H1 (cell line): ENCODE results near the gene FUT2. TPM values are rescaled to one million over a fixed set of nuclear protein-coding genes. Genes with fewer than 3 reads are reported as not detected.

Experiments
- polyA plus RNA-seq, 7 experiments: library from polyadenylated mRNA; depleted of rRNA in 3 of 7; stranded (reverse) in 5 of 7; unstranded in 2 of 7; fragments of >200 nt in 5 of 7; fragments of 200-250 nt in 2 of 7; gene quantifications; 1 replicate in 5 of 7; 2 replicates in 1 of 7; 4 replicates in 1 of 7; pipeline versions ENCODE4 v1.2.1 to v1.2.3, GENCODE V29; 2011 to 2013; ENCODE audit warnings: missing spikeins in 2 of 7, mixed read lengths in 2 of 7
- total RNA-seq: library from RNA; stranded (reverse); fragmentation: NEBNext Ultra II Directional; extraction: Animal tissue kit (Norgen Biotek cat#: 25700); gene quantifications from 2 replicates; pipeline ENCODE4 v1.2.1, GENCODE V29; 2021

The FUT2 gene
- total and polyA plus RNA-seq, 2 of the 8 experiments (the other 6 are each of a cell fraction or from before 2014, with no cell fraction given): 5.0 to 5.6 TPM

Other genes with a start within 250 kb of the FUT2 start
- 61.9 and 64.9 TPM in 2 replicates for gene GRWD1, start 250.0 kb upstream of the FUT2 start, total RNA-seq
- gene GRWD1, start 250.0 kb upstream of the FUT2 start, polyA plus RNA-seq (2011; rRNA removed): 36.9 and 46.4 TPM in 2 replicates
- 0.89 and 1.0 TPM in 2 replicates for gene KCNJ14, start 240.4 kb upstream of the FUT2 start, total RNA-seq
- gene KCNJ14, start 240.4 kb upstream of the FUT2 start, polyA plus RNA-seq (2011; rRNA removed): 0.45 and 0.61 TPM in 2 replicates
- 67.7 and 71.4 TPM in 2 replicates for gene CYTH2, start 226.6 kb upstream of the FUT2 start, total RNA-seq
- 43.7 and 62.5 TPM in 2 replicates for gene CYTH2, start 226.6 kb upstream of the FUT2 start, polyA plus RNA-seq (2011; rRNA removed)
- gene LMTK3, start 184.1 kb upstream of the FUT2 start, total RNA-seq: 12.4 and 13.6 TPM in 2 replicates
- gene LMTK3, start 184.1 kb upstream of the FUT2 start, polyA plus RNA-seq (2011; rRNA removed): 2.7 and 7.3 TPM in 2 replicates
- 0.99 and 1.5 TPM in 2 replicates for gene SULT2B1, start 143.8 kb upstream of the FUT2 start, total RNA-seq
- gene SULT2B1, start 143.8 kb upstream of the FUT2 start, polyA plus RNA-seq (2011; rRNA removed): 2.6 and 3.8 TPM in 2 replicates
- not detected in 2 replicates for gene SPACA4, start 89.2 kb upstream of the FUT2 start, total RNA-seq
- not detected in 2 replicates for gene SPACA4, start 89.2 kb upstream of the FUT2 start, polyA plus RNA-seq (2011; rRNA removed)
- gene FAM83E, start 80.9 kb upstream of the FUT2 start, total RNA-seq: 5.3 and 6.5 TPM in 2 replicates
- 1.8 and 2.5 TPM in 2 replicates for gene FAM83E, start 80.9 kb upstream of the FUT2 start, polyA plus RNA-seq (2011; rRNA removed)
- gene RPL18, start 76.8 kb upstream of the FUT2 start, total RNA-seq: 1,669 and 1,693 TPM in 2 replicates
- 2,789 and 3,426 TPM in 2 replicates for gene RPL18, start 76.8 kb upstream of the FUT2 start, polyA plus RNA-seq (2011; rRNA removed)
- 60.9 and 61.6 TPM in 2 replicates for gene SPHK2, start 76.5 kb upstream of the FUT2 start, total RNA-seq
- 43.9 and 81.8 TPM in 2 replicates for gene SPHK2, start 76.5 kb upstream of the FUT2 start, polyA plus RNA-seq (2011; rRNA removed)
- 8.3 and 9.9 TPM in 2 replicates for gene DBP, start 58.6 kb upstream of the FUT2 start, total RNA-seq
- gene DBP, start 58.6 kb upstream of the FUT2 start, polyA plus RNA-seq (2011; rRNA removed): 7.5 and 8.2 TPM in 2 replicates
- 51.7 and 53.0 TPM in 2 replicates for gene CA11, start 49.8 kb upstream of the FUT2 start, total RNA-seq
- 71.4 and 78.9 TPM in 2 replicates for gene CA11, start 49.8 kb upstream of the FUT2 start, polyA plus RNA-seq (2011; rRNA removed)
- gene NTN5, start 23.0 kb upstream of the FUT2 start, total RNA-seq: 0.15 and 0.47 TPM in 2 replicates
- 0.80 and 0.85 TPM in 2 replicates for gene NTN5, start 23.0 kb upstream of the FUT2 start, polyA plus RNA-seq (2011; rRNA removed)
- 2.0 and 2.9 TPM in 2 replicates for gene MAMSTR, start 23.8 kb downstream of the FUT2 start, total RNA-seq
- 2.3 and 2.5 TPM in 2 replicates for gene MAMSTR, start 23.8 kb downstream of the FUT2 start, polyA plus RNA-seq (2011; rRNA removed)
- gene RASIP1, start 44.6 kb downstream of the FUT2 start, total RNA-seq: 8.7 and 9.3 TPM in 2 replicates
- gene RASIP1, start 44.6 kb downstream of the FUT2 start, polyA plus RNA-seq (2011; rRNA removed): 11.4 and 16.4 TPM in 2 replicates
- 1.7 and 1.8 TPM in 2 replicates for gene IZUMO1, start 50.9 kb downstream of the FUT2 start, total RNA-seq
- 0.33 and 0.46 TPM in 2 replicates for gene IZUMO1, start 50.9 kb downstream of the FUT2 start, polyA plus RNA-seq (2011; rRNA removed)
- gene FUT1, start 56.7 kb downstream of the FUT2 start, total RNA-seq: 12.2 and 12.9 TPM in 2 replicates
- 7.4 and 12.4 TPM in 2 replicates for gene FUT1, start 56.7 kb downstream of the FUT2 start, polyA plus RNA-seq (2011; rRNA removed)
- gene FGF21, start 59.6 kb downstream of the FUT2 start, total RNA-seq: 0.48 TPM in 1 of 2 replicates, not detected in the other
- 0.80 and 2.2 TPM in 2 replicates for gene FGF21, start 59.6 kb downstream of the FUT2 start, polyA plus RNA-seq (2011; rRNA removed)
- gene BCAT2, start 115.1 kb downstream of the FUT2 start, total RNA-seq: 42.5 and 44.5 TPM in 2 replicates
- gene BCAT2, start 115.1 kb downstream of the FUT2 start, polyA plus RNA-seq (2011; rRNA removed): 48.7 and 77.3 TPM in 2 replicates
- 8.4 and 9.7 TPM in 2 replicates for gene HSD17B14, start 140.5 kb downstream of the FUT2 start, total RNA-seq
- 25.5 and 32.7 TPM in 2 replicates for gene HSD17B14, start 140.5 kb downstream of the FUT2 start, polyA plus RNA-seq (2011; rRNA removed)
- 16.8 and 18.0 TPM in 2 replicates for gene PLEKHA4, start 172.6 kb downstream of the FUT2 start, total RNA-seq
- gene PLEKHA4, start 172.6 kb downstream of the FUT2 start, polyA plus RNA-seq (2011; rRNA removed): 8.2 and 14.1 TPM in 2 replicates
- gene PPP1R15A, start 176.4 kb downstream of the FUT2 start, total RNA-seq: 12.8 and 14.0 TPM in 2 replicates
- gene PPP1R15A, start 176.4 kb downstream of the FUT2 start, polyA plus RNA-seq (2011; rRNA removed): 4.1 and 8.6 TPM in 2 replicates
- gene TULP2, start 202.8 kb downstream of the FUT2 start, total RNA-seq: 1.0 and 1.1 TPM in 2 replicates
- 0.95 and 1.8 TPM in 2 replicates for gene TULP2, start 202.8 kb downstream of the FUT2 start, polyA plus RNA-seq (2011; rRNA removed)
- 106 and 111 TPM in 2 replicates for gene NUCB1, start 204.3 kb downstream of the FUT2 start, total RNA-seq
- gene NUCB1, start 204.3 kb downstream of the FUT2 start, polyA plus RNA-seq (2011; rRNA removed): 121 and 178 TPM in 2 replicates
- 2.2 and 2.7 TPM in 2 replicates for gene DHDH, start 237.7 kb downstream of the FUT2 start, total RNA-seq
- gene DHDH, start 237.7 kb downstream of the FUT2 start, polyA plus RNA-seq (2011; rRNA removed): 2.8 and 2.9 TPM in 2 replicates